Activated CD8-positive, alpha-beta memory T cell treated with anti-CD3 and anti-CD28 coated beads for 4 hours (primary cell): ENCODE data around the gene RNF146.
A peak's percentile ranks its signal among the peaks of the same experiment; 100 is the strongest.
"Not testable (repeated sequence)": the region's sequence is repeated elsewhere in the genome, so short reads cannot be mapped to it uniquely, and the experiment has no call there.

Source experiments
- DNase-seq, 2 donors: peaks; one replicate each; pipeline ENCODE4 v3.0.0-alpha.2; 2020; ENCODE audit warnings: low read depth in 2 of 2

The RNF146 gene, protein sequence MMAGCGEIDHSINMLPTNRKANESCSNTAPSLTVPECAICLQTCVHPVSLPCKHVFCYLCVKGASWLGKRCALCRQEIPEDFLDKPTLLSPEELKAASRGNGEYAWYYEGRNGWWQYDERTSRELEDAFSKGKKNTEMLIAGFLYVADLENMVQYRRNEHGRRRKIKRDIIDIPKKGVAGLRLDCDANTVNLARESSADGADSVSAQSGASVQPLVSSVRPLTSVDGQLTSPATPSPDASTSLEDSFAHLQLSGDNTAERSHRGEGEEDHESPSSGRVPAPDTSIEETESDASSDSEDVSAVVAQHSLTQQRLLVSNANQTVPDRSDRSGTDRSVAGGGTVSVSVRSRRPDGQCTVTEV

DNA sequence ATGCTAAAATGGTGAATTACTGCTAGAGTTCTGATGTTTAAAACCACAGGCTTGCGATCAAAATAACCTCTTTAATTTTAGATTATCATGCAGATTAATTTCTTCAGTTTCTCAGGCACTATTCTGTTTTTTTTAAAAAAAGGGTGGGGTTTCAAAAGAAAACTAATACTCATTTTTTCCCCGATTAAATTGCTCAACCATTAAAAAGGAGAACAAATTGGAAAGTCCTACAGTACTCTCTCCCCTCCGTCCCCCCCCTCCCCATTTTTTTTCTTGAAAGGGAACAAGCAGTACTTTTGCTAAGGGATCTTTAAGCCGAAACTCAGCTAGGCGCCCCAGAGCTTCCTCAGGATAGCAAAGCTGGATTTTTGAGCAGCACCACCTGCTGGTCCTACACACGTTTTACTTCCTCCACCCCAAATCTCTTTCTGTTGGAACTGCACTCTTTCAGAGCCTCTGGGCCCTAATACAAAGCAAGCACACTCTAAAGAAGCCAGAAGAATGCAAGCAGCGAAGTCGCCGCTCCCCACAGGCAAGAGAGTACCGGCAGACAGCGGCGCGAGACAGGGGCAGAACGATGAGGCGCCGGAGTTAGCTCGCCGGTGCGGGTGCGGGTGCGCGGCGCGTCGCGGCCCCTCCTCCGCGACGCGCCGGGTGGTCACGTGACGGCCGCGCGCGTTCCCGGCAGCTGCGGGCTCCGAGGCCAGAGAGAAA lies at the start of gene RNF146:
Gene RNF146, plus strand, starts transcription at position 687 of the 714 bp plus-strand sequence. CDS start 13,475 bp downstream, outside the sequence.
- peak; percentile 33 to 45 for DNase-seq

DNA sequence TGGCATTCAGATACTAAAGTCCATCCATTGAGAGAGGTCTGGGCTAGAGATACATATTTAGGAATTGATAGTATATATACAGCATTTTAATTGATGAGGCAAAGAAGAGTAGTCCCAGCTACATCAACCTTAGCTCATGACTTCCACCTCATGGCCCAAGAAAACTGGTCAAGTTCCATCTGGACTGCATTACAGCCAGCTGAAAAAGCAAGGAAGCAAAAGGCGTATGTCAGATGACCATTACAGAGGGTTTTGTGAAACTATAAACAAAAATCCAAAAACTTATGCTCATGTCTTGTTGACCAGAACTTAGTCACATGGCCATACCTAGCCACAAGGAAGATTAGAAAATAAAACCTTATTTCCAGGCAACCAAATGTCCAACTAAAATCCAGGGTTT lies 46.8 kb upstream of the RNF146 start:
- DNase-seq: no peak

DNA sequence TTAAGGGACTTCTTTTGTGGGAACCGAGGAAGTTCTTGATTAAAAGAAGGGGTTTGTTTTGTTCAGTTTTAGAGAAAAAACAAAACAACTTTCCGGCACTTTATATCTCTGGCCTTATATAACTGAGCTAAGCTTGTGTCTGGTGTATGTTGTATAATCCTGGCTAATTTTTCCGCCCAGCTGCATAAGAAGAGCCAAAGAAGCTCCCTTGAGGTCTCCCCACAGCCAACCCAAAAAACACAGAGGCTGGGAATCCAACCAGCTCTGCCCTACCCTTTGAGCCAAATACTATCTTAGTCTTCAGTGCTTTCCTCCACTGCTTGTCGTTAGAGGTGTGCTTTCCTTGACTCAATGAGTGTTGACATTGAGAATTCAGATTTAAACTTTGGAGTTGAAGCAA lies 45.5 kb upstream of the RNF146 start:
- DNase-seq: no peak

DNA sequence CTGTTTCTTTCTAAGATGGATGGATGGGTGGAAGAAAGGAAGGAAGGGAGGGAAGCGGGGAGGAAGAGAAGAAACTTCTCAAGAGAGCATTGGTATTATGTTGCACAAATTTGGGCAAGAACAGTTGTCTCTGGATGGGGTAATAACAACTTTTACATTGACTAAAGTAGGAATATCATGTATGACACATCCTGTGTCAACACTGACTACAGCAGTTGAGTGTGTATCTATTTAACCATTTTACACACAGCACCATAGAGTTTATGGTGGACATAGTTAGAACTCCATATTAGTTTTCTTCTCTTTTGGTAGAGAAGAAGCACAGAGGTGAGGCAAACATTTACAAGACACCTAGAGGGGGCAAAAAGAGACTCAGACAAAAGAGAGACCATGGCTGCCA lies 44.2 kb upstream of the RNF146 start:
- DNase-seq: no peak

DNA sequence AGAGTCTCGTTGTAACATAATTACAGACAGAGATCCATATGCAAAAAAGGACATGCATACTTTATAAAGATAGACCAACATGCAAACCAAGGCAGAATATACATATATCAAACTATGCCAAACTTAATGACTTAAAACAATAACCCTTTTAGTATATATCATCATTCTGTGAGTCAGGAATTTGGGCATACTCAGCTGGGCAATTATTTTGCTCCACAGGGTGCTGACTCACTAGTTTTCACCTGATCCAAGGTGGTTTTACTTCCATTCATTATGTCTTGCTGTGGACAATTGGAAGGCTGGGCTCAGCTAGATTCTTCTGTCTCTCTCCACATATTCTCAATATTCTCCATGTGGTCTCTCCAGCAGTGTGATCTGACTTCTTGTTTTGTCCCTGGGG lies 41.2 kb upstream of the RNF146 start:
- no peak for DNase-seq

DNA sequence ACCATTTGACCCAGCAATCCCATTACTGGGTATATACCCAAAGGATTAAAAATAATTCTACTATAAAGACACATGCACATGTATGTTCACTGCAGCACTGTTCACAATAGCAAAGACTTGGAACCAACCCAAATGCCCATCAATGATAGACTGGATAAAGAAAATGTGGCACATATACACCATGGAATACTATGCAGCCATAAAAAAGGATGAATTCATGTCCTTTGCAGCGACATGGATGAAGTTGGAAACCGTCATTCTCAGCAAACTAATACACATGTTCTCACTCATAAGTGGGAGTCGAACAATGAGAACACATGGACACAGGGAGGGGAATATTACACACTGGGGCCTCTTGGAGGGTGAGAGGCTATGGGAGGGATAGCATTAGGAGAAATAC lies 32.8 kb upstream of the RNF146 start:
- not testable (repeated sequence) for DNase-seq

DNA sequence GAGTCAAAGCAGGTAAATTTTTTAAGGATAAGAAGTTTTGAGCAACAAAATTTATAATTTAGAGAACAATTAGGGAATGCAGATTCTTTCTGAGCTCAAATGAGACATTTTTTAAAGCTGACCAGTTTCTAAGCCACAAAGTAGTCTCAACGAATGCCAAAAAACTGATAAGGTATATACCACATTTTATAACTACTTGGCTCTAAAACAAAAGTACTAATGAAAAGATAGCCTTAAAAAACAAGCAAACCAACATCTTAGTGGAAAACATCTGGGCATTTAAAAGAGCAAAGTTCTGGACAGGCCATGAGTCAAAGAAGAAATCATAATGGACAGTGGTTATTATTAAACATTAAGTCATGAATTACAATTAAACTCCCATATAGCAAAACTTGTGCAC lies 23.2 kb upstream of the RNF146 start:
- no peak for DNase-seq

DNA sequence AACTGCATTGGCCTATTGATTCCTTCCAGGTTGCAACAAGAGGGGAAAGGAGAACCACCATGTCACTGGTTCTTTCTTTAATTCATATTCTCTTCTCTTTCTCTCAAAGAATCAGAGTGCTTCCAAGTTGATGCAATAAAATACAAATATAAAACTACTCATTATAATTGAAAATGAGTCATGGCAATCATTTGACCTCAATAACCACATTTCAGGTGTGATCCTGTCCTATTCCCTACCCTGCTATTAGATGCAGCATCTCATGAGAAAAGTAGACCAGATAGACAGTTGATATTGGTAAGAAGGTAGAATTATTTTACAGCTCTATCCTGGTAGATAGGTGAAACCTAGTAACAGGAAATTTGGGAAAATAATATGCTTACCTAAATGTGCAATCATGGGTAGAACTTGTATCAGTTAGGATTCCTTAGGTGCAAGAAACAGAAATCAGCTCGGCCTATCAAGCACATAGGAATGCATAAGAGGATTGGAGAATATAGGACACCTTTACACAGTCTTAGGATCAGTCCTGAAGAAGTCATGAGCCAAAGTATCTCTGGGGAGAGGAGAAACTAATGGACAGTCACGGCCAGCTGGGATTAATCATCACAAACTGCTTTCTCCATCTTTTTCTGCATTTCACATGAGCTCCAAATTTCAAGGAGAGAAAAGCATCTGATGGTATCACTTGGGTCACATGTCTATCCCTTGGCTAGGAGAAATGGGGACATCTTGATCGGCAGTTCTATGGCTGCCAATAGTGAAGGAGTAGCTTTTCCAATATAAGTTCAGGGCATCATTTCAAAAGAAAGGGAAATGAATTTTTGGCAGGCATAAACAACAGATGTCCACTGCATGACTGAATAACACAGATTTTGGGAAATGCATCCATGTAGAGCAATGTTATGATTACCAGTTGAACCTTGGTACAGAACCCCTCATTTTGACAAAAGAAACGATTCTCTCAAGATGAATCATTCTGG lies 19.3 kb upstream of the RNF146 start:
- no peak for DNase-seq

DNA sequence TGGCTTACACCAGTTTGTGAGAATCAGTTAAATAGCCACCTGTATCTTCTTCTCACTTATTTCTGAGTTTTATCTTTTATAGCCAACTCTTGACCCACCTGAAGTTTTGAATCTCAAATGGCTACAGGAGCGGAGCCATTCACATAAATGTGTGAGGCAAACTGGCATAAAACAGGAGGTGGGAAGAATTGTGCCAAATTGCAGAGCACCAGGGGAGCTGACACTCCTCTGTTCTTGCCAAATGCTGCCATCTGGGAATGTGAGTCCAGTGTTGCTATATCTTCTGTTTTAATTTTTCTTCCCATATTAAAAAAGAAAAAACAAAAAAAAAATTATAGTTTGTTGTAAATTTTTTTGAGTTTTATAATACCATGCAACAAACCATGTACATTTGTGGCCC lies 17.0 kb upstream of the RNF146 start:
- DNase-seq: no peak

DNA sequence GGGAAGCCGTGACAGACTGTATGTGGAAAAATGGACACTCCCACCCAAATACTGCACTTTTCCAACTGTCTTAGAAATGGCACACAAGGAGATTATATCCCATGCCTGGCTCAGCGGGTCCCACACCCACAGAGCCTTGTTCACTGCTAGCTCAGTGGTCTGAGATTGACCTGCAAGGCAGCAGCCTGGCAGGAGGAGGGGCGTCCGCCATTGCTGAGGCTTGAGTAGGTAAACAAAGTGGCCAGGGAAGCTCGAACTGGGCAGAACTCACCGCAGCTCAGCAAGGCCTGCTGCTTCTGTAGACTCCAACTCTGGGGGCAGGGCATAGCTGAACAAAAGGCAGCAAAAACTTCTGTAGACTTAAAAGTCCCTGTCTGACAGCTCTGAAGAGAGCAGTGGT lies 11.4 kb upstream of the RNF146 start:
- no peak for DNase-seq

DNA sequence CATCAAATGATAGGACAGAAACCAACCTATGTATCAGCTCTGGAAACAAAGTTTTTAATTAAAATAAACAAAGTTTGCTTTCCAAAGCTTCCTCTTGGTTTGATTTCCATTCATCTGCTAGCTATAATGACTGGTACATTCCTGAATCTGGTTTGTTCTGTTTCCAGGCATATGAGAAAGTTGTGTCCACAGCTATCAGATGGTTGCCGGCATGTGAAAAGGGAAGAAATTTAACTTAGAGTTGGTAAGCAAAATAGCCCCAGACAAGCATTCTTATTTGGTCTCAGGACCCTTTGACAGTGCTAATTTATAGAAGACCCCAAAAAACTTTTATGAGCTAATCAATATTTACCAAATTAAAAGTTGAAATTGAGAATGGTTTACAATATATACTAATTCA lies 3.8 kb upstream of the RNF146 start:
- no peak for DNase-seq

DNA sequence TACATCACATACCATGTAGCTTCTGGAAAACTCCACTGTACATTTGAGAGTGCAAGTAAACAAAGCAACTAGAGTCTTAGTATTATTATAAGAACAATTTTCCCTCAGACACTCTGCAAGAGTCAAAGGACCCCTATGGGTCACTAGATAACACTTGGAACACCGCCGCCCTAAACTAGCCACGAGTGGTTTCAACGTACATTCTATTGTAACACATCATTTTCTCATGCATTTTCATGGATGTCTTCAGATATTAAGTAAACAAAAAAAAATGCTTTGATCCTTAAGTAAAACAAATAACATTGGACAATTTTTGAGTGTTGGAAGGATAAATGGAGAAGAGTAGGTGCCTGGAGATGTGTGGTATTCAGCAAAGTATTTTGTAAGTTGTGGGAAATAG lies 3.2 kb upstream of the RNF146 start:
- DNase-seq: no peak

DNA sequence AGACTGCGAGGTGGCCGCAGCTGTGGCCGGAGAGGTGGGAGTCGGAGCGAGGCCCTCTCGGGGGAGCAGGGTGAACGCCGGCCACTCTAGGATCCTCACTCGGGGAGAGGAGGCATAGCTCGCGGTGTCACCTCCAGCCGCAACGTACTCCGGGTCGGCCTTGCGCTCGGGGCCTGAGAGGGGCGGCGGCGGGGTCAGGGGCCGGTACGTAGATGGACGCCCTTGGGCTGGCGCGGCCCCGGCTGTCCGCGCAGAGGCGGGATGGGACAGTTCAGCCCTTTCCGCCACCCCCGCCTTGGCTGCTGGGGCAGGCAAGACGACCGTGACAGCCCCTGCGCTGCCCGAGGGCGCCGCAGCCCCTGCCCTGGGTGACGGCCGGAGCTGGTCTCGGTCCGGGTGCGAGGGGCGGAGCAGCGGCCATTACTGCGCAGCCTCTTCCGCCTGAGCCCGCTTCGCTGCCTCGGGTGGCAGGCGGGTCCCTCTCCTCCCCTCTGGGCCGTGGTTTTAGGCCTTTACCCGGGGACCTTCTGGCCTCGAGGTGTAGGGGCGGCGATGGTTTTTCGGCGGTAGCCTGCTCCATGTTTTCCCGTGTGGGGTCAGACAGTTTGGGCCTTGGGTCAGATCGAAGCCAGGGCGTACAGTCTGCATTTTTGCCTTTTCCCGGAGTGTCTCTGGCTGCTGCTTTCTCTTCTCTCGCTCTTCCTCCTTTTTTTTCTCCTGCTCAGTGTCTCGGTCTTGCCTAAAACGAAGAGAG lies 405 bp downstream of the RNF146 start:
- DNase-seq: peak; percentile 14 to 23

DNA sequence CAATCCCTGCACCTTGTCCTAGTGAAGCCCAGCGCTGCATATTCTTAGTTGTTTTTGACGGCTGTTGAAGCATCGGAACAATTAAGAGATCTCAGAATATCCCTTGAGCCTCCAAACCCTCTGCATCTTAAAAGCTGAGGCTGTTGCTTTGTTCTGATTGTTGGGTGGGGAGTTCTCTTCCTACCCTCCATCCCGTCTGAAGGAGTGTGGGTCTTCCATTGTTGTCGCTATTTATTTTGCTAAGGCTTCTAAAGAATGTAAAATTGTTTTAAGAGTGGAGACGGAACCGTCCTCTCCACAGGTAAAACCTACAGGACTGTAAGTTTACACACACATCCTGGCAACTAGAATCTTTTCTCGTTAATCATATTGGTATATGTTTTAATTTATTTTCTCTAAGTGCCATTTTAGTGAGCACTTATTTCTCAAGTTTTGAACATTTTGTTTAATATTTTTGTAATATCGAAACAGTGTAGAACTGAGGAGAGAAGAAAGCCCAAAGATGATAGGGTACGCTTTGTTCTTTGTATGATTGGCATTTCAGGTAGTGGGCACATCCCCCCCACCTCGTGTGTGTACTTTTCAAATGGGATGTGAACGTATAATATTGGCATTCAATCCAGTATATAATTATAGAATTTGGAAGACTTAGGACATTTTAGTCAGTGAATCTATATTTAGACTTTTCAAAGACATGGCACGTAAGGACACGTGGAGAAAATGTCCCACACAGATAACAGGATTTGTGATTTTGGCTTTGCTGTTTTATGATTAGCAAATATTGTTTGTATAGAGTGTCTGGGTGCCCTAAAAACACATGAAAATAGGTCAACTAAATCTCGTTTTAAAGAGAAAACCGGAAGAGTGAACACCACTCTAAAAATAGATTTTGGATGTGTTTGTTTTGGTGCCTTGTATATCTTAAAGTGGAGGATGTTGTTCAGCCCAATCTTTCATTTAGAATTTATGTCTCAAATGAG lies 1.3 kb downstream of the RNF146 start:
- no peak for DNase-seq

DNA sequence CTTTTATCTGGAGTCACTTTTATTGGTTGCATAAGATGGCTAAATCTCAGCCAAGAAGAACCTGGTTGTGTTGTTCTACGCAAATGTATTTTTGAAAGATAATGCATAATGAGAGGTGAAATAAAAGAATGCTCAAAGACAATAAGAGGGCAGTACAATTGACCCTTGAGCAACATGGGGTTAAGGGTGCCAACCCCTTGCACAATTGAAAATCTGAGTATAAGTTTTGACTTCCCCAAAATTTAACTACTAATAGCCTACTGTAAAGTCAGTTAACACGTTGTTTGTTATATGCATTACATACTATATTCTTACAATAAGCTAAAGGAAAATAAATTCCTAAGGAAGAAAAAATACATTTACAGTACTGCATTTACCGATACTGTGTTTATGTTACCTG lies 5.9 kb downstream of the RNF146 start:
- DNase-seq: no peak

DNA sequence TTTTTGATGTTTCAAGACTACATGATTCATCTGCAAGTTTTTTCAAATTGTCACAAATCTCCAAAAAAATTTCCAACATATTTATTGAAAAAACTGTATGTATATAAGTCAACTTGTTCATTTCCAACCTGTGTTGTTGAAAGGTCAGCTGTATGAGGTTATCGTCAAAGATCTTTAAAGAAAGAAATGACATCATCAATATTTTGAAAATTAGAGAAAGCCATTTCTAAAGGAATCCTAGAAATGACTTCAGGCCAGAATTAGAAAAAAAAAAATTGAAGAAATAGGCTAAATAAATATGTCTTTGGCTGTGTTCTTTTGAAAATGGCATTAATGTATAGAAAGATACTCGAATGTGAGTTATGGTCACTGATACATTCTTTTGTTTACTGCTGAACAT lies 6.8 kb downstream of the RNF146 start:
- no peak for DNase-seq

DNA sequence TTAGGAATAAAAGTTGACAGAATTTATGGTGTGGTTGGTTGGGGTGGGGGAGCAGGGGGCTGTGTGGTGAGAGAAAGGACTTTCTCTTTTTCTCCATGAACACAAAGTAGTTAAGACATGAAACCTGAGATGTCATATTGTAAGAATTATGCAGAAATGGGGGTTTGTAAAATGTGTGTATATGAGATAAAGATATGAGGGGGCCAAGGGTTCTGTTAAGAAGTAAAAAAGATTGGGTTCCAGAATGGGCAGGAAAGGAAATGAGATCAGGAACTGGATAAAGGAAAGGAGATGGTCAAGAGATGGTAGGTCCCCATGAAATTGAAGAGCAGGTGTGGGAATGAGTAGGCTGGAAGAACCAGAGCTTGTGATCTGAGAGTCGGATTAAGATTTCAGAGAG lies 9.7 kb downstream of the RNF146 start:
- DNase-seq: no peak

DNA sequence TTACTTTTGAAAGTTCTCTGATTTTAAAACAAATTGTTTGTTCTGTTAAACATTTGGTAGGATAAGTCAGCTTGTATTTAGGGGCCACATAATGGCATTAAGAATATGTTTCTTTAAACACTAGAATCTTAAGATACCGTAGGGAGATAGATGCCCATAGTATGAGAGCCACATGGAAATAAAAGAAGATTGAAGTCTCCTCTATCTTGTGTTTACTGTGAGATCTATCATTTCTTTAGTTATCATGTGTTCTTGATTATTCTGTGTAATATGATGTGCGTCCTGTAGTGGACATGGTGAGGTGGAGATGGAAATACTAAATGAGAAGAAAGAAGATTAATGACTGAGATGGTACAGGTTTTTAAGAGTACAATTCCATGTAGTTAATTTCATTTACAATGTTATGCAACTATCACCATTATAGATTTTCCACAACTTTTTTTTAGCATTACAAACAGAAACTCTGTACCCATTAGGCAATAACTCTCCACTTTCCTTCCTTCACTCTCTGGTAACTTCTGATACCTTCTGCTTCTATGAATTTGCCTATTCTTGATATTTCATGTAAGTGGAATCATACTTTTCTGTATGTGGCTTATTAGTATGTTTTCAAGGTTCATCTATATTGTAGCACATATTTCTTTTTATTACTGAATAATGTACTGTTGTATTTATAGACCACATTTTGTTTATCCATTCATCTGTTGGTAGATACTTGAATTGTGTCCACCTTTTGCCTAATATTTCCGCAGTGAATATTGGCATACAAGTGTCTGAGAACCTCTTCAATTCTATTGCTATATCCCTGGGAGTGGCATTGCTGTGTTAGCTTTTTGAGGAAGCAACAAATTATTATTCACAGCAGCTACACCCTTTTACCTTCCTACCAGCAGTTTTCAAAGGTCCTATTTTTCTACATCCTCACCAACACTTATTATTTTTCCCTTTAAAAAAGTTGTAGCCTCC lies 11.5 kb downstream of the RNF146 start:
- DNase-seq: no peak

DNA sequence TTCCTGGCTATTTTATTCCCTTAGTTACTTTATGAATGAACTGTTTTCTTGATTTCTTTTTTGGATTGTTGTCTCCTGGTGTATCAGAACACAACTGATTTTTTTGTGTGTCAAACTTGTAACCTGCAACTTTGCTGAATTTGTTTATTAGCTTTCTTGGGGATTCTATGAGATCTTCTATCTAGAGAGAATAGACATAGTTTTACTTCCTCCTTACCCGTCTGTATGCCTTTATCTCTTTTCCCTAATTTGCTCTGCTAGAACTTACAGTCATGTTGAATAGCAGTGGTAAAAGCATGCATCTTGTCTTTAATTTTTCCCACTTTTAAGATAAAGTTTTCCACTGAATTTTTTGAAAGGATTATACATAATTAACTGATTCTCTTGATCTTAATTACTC lies 13.2 kb downstream of the RNF146 start:
- DNase-seq: no peak
